Heart left ventricle (tissue), 16 donors: ENCODE data around the gene EID3. TPM values are rescaled to one million over a fixed set of nuclear protein-coding genes. Genes with fewer than 3 reads are reported as not detected.
A peak's percentile ranks its signal among the peaks of the same experiment; 100 is the strongest.

Experiments
- ATAC-seq, 4 donors: fragments of 200-7000 bp; cut with Tn5 transposase; one replicate each; pipeline ENCODE4 v1.9.1; 2020 to 2022; ENCODE audit warnings: moderate library complexity in 4 of 4, mild to moderate bottlenecking in 3 of 4, moderate number of reproducible peaks in 1 of 4
- DNase-seq, 5 donors: peaks; one replicate each; pipeline ENCODE4 v3.0.0-alpha.2; 2020
- H3K27ac ChIP-seq, 12 donors: fragments of 200-600 bp; sonication (generic) in 4 of 12; one replicate each; pipeline versions ENCODE4 v1.5.0 to v1.8.0; 2016 to 2022; ENCODE audit warnings: mild to moderate bottlenecking in 2 of 12
- H3K27me3 ChIP-seq, 9 donors: fragments of 200-600 bp; sonication (generic) in 2 of 9; one replicate each; pipeline versions ENCODE4 v1.5.1 to v1.8.0; 2016 to 2022; ENCODE audit warnings: mild to moderate bottlenecking in 3 of 9
- H3K36me3 ChIP-seq, 9 donors: fragments of 200-600 bp; sonication (generic) in 2 of 9; one replicate each; pipeline versions ENCODE4 v1.5.0 to v1.8.0; 2018 to 2022; ENCODE audit warnings: mild to moderate bottlenecking in 2 of 9
- H3K4me1 ChIP-seq, 12 donors: fragments of 200-600 bp; sonication (generic) in 4 of 12; one replicate each; pipeline versions ENCODE4 v1.5.0 to v1.8.0; 2016 to 2022; ENCODE audit warnings: mild to moderate bottlenecking in 3 of 12
- H3K4me3 ChIP-seq, 12 donors: fragments of 200-600 bp; sonication (generic) in 4 of 12; one replicate each; pipeline versions ENCODE4 v1.5.0 to v1.8.0; 2017 to 2022; ENCODE audit warnings: mild to moderate bottlenecking in 9 of 12, moderate library complexity in 4 of 12
- H3K9me3 ChIP-seq, 12 donors: fragments of 200-600 bp; sonication (generic) in 4 of 12; one replicate each; pipeline versions ENCODE4 v1.5.0 to v1.8.0; 2016 to 2022; ENCODE audit warnings: mild to moderate bottlenecking in 1 of 12
- POLR2A ChIP-seq, 2 donors: fragments of 450-650 bp; IDR thresholded peaks; one replicate each; pipeline ENCODE4 v1.6.1; 2017; ENCODE audit warnings: antibody characterized with exemption in 2 of 2, mild to moderate bottlenecking in 2 of 2, moderate library complexity in 2 of 2
- WGBS, 4 donors: extraction: QIAGEN DNeasy Blood & Tissue Kit in 2 of 4; methylation state at CpG; one replicate each; pipeline versions ENCODE4 v1.1.5 to v1.1.7; 2013 to 2018; 5-methylcytosine and 5-hydroxymethylcytosine counted together
- intact Hi-C, 10 donors: fragments of 100-400 bp; cut with DNase I; formaldehyde crosslinking; loops; one replicate each; pipeline versions ENCODE4 v1.11.1 to v1.14.2; 2022
- polyA plus RNA-seq, 2 donors: library from polyadenylated mRNA; stranded (reverse); fragments of 200-250 nt; gene quantifications; one replicate each; pipeline ENCODE4 v1.2.3, GENCODE V29; 2013
- total RNA-seq, 9 donors: library from RNA; depleted of rRNA in 2 of 9; stranded (reverse); fragments of >200 nt in 2 of 9; fragmentation: NEBNext Ultra II Directional in 3 of 9; extraction: Animal tissue kit (Norgen Biotek cat#: 25700) in 3 of 9; gene quantifications; one replicate each; pipeline versions ENCODE4 v1.1.0 to v1.2.4, GENCODE V29; 2016 to 2023
- TF ChIP-seq, protein P1 (sequence below), 12 donors: fragments of 200-600 bp; sonication (generic) in 4 of 12; IDR thresholded peaks; one replicate each; pipeline versions ENCODE4 v1.5.0 to v1.8.0; 2018 to 2022; ENCODE audit warnings: antibody characterized with exemption in 12 of 12, mild to moderate bottlenecking in 5 of 12
- donor health status: ischemic (EF 13 %, LVEDD 7.1; RV severe dilation, severe dysfunction).
- donor health status: healthy with polysubstance abuse.
- donor health status: DM: no; HTN: yes; CAD: no.
- donor health status: DM: no; HTN: no; CAD: no.
- donor health status: ischemic (EF 25% LVEDD 6.9; RV normal size, moderate dysfunction).
- donor health status: ischemic (EF 25% LVEDD 5.7; RV mildly dilated, moderate dysfunction).
- donor health status: healthy.
- donor health status: DM: yes; HTN: yes; CAD: no.
- donor health status: ischemic (EF 35%, LVEDD 5.7; RV mildly dilated, moderate dysfunction).
- donor health status: nonischemic (EF 11% LVEDD 7.7; RV severe dilation, severe dysfunction).
- donor health status: DM: yes; HTN: yes; CAD: no.
- donor health status: PGD.
- donor health status: ischemic (EF 29% LVEDD 5.4; RV normal size, mild dysfunction).
- donor health status: nonischemic (EF 23%, LVEDD 6.1; RV moderate dilation, normal function).

The EID3 gene
- total and polyA plus RNA-seq, 11 donors: 0.44 to 4.0 (median 1.3) TPM

GRCh38 chr12:104350211-104351056 is 46.9 kb downstream of the EID3 start:
- H3K36me3 ChIP-seq: peaks cover 0 to 83% (median 77%) of the 10 kb centered on the region in 9 donors
- DNase-seq (no peak), ATAC-seq (no peak)
- H3K4me3 ChIP-seq: no peak overlapping the region
- no peak for TF ChIP-seq POLR2A (IDR thresholded peaks at IDR 0.05)
- TF ChIP-seq, protein P1, sequence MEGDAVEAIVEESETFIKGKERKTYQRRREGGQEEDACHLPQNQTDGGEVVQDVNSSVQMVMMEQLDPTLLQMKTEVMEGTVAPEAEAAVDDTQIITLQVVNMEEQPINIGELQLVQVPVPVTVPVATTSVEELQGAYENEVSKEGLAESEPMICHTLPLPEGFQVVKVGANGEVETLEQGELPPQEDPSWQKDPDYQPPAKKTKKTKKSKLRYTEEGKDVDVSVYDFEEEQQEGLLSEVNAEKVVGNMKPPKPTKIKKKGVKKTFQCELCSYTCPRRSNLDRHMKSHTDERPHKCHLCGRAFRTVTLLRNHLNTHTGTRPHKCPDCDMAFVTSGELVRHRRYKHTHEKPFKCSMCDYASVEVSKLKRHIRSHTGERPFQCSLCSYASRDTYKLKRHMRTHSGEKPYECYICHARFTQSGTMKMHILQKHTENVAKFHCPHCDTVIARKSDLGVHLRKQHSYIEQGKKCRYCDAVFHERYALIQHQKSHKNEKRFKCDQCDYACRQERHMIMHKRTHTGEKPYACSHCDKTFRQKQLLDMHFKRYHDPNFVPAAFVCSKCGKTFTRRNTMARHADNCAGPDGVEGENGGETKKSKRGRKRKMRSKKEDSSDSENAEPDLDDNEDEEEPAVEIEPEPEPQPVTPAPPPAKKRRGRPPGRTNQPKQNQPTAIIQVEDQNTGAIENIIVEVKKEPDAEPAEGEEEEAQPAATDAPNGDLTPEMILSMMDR (IDR thresholded peaks at IDR 0.05): no peak
- WGBS, 4 donors: 89 to 93% (median 93%) methylated on average over 8 of the region's 8 CpGs
- peaks cover 0 to 6% (median 2%) of the 10 kb centered on the region in 12 donors for H3K4me1 ChIP-seq
- intact Hi-C loops: loop anchor here in 1 of 10 donors (5.0 kb wide), 1 partner anchor 43 kb away; no protein-coding TSS in a partner anchor
- H3K27me3 ChIP-seq: no peaks in the 10 kb centered on the region
- H3K27ac ChIP-seq: no peak overlapping the region
- no peaks in the 10 kb centered on the region for H3K9me3 ChIP-seq

GRCh38 chr12:104351057-104351983 is 47.8 kb downstream of the EID3 start:
- Histone ChIP-seq H3K27me3 (no peaks in the 10 kb centered on the region), H3K4me3 (no peak overlapping the region), H3K9me3 (no peaks in the 10 kb centered on the region), H3K36me3 (peaks cover 0 to 77% (median 73%) of the 10 kb centered on the region in 9 donors), H3K27ac (no peak overlapping the region), H3K4me1 (peaks cover 0 to 3% (median 0%) of the 10 kb centered on the region in 12 donors)
- TF ChIP-seq, protein P1 (IDR thresholded peaks at IDR 0.05): no peak
- no peak for TF ChIP-seq POLR2A (IDR thresholded peaks at IDR 0.05)
- DNase-seq (no peak), ATAC-seq (peak in 3 of 4 donors; percentile 19 to 44 (median 34))
- intact Hi-C loops: loop anchor here in 1 of 10 donors (5.0 kb wide), 1 partner anchor 44 kb away; no protein-coding TSS in a partner anchor
- 90 to 95% (median 93%) methylated on average over 4 of the region's 4 CpGs for WGBS, 4 donors

DNA sequence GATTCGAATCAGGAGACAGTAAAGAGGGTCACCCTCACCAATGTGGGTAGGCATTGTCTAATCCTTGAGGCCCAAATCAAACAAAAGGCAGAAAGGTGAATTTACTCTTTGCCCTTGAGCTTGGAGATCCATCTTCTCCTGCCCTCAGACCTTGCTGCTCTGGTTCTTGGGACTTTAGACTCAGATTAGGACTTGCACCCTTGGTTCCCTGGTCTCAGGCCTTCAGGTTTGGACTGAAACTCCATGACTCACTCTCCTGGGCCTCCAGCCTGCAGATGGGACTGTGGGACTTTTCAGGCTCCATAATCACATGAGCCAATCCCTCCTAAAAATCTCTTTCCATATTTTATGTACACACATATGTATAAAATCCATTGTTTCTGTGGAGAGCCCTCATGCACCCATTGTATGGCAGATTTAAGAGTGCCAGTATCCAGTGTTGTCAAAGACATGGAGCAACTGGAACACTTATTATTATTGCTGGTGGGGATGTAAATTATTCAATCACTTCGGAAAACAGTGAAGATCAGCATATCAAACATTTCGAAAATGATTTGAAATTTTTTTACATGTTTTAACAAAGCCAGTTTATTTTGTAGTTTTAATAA is 48.7 kb downstream of the EID3 start:
- no peak for TF ChIP-seq POLR2A (IDR thresholded peaks at IDR 0.05)
- TF ChIP-seq, protein P1 (IDR thresholded peaks at IDR 0.05): no peak
- Histone ChIP-seq H3K27ac (no peak overlapping the region), H3K4me3 (no peak overlapping the region), H3K4me1 (peaks cover 0 to 3% (median 0%) of the 10 kb centered on the region in 12 donors), H3K9me3 (no peaks in the 10 kb centered on the region), H3K36me3 (peaks cover 0 to 68% (median 64%) of the 10 kb centered on the region in 9 donors), H3K27me3 (no peaks in the 10 kb centered on the region)
- WGBS, 4 donors: 92 to 98% (median 97%) methylated on average over 3 of the region's 3 CpGs
- ATAC-seq (peak in 1 of 4 donors; percentile 29), DNase-seq (no peak)
- intact Hi-C loops: loop anchor here in 1 of 10 donors (5.0 kb wide), 1 partner anchor 45 kb away; no protein-coding TSS in a partner anchor
